Fibroblast of the aortic adventitia (primary cell): ENCODE data around the gene ZNF652. TPM values are rescaled to one million over a fixed set of nuclear protein-coding genes. Genes with fewer than 3 reads are reported as not detected.

ENCODE experiments used
- DNase-seq: peaks from one replicate; pipeline ENCODE4 v3.0.0-alpha.2; 2010; ENCODE audit warnings: low read depth
- H3K4me3 ChIP-seq: 2 replicates; pipeline ENCODE4 v1.5.1; 2011; ENCODE audit warnings: low read depth, mild to moderate bottlenecking, control low read depth, low read length, moderate library complexity
- CTCF ChIP-seq: IDR thresholded peaks from 2 replicates; pipeline ENCODE4 v1.5.1; 2011; ENCODE audit warnings: mild to moderate bottlenecking, low read length, control low read depth, inconsistent platforms; ENCODE audit not compliant: insufficient read depth
- total RNA-seq: library from RNA; depleted of rRNA; stranded (reverse); fragments of >200 nt; gene quantifications from 2 replicates; pipeline ENCODE4 v1.2.3, GENCODE V29; 2012; ENCODE audit warnings: low replicate concordance

ZNF652 gene
- total RNA-seq, 1 donor, result 25.6 TPM

- TF ChIP-seq CTCF, result no peak
- H3K4me3 ChIP-seq, result no peak overlapping the region
- DNase-seq, result no peak
Observed at GRCh38 chr17:49378311-49378710, 16.3 kb upstream of the ZNF652 start.

- H3K4me3 ChIP-seq, result no peak overlapping the region
- no peak for TF ChIP-seq CTCF
- no peak for DNase-seq
Observed at GRCh38 chr17:49375544-49375943, 13.5 kb upstream of the ZNF652 start.

- no peak for TF ChIP-seq CTCF
- DNase-seq, result no peak
- H3K4me3 ChIP-seq, result no peak overlapping the region
Observed at GRCh38 chr17:49373115-49373514, 11.1 kb upstream of the ZNF652 start.

- DNase-seq, result no peak
- no peak for TF ChIP-seq CTCF
- no peak overlapping the region for H3K4me3 ChIP-seq
Observed at GRCh38 chr17:49372425-49372824, 10.4 kb upstream of the ZNF652 start.

GRCh38 chr17:49370971-49371834, 9.2 kb upstream of the ZNF652 start:
- no peak overlapping the region for H3K4me3 ChIP-seq
- no peak for DNase-seq
- TF ChIP-seq CTCF, result no peak

- no peak for TF ChIP-seq CTCF
- H3K4me3 ChIP-seq, result no peak overlapping the region
- no peak for DNase-seq
Observed at GRCh38 chr17:49369760-49370159, 7.7 kb upstream of the ZNF652 start.

- no peak overlapping the region for H3K4me3 ChIP-seq
- no peak for DNase-seq
- TF ChIP-seq CTCF, result no peak
Observed at GRCh38 chr17:49369089-49369488, 7.0 kb upstream of the ZNF652 start.
